Gastrocnemius medialis (tissue), 4 donors: ENCODE data around the gene ASAP2. TPM values are rescaled to one million over a fixed set of nuclear protein-coding genes. Genes with fewer than 3 reads are reported as not detected.

Experiments used
- ATAC-seq, 2 donors: fragments of 150-250 bp; one replicate each; pipeline ENCODE4 v1.9.1; 2016
- DNase-seq, 2 donors: peaks; one replicate each; pipeline ENCODE4 v3.0.0-alpha.2; 2019
- H3K27ac ChIP-seq, 4 donors: fragments of 200-600 bp; sonication (generic); 1 replicate in 1 of 4; 2 replicates in 3 of 4; pipeline ENCODE4 v1.5.1; 2016 to 2018; ENCODE audit warnings: mild to moderate bottlenecking in 2 of 4, moderate library complexity in 1 of 4
- H3K27me3 ChIP-seq, 3 donors: fragments of 200-600 bp; sonication (generic) in 2 of 3; 1 replicate in 1 of 3; 2 replicates in 2 of 3; pipeline versions ENCODE4 v1.5.1 to v1.6.0; 2016 to 2019; ENCODE audit warnings: mild to moderate bottlenecking in 1 of 3, moderate library complexity in 1 of 3
- H3K36me3 ChIP-seq, 2 donors: fragments of 200-600 bp; sonication (generic) in 1 of 2; one replicate each; pipeline ENCODE4 v1.5.1; 2017 to 2018
- H3K4me1 ChIP-seq, 2 donors: fragments of 200-600 bp; sonication (generic) in 1 of 2; one replicate each; pipeline ENCODE4 v1.5.1; 2016 to 2017; ENCODE audit warnings: mild to moderate bottlenecking in 2 of 2
- H3K4me3 ChIP-seq, 4 donors: fragments of 200-600 bp; sonication (generic) in 3 of 4; 1 replicate in 1 of 4; 2 replicates in 3 of 4; pipeline ENCODE4 v1.5.1; 2016 to 2019; ENCODE audit warnings: mild to moderate bottlenecking in 2 of 4
- H3K9me3 ChIP-seq, 3 donors: fragments of 200-600 bp; sonication (generic) in 2 of 3; 1 replicate in 1 of 3; 2 replicates in 2 of 3; pipeline ENCODE4 v1.5.1; 2016 to 2019
- CTCF ChIP-seq, 5 experiments: fragments of 450-650 bp in 3 of 5; fragments of 200-600 bp in 2 of 5; sonication (generic) in 2 of 5; IDR thresholded peaks in 4 of 5; conservative IDR thresholded peaks in 1 of 5; 1 replicate in 4 of 5; 2 replicates in 1 of 5; pipeline ENCODE4 v1.5.1; 2016 to 2019; ENCODE audit warnings: antibody characterized with exemption in 5 of 5, mild to moderate bottlenecking in 3 of 5, moderate library complexity in 3 of 5
- POLR2A ChIP-seq, 2 donors: fragments of 450-650 bp; IDR thresholded peaks; one replicate each; pipeline ENCODE4 v1.6.1; 2017; ENCODE audit warnings: antibody characterized with exemption in 2 of 2, mild to moderate bottlenecking in 2 of 2, moderate library complexity in 2 of 2
- in situ Hi-C, 4 donors: fragments of 200-750 bp; cut with MboI; loops; one replicate each; pipeline versions ENCODE4 v1.15.0 to v1.8.0; 2017; ENCODE audit warnings: low sequenced_read_pairs in 4 of 4
- intact Hi-C: fragments of 100-400 bp; cut with DNase I; formaldehyde crosslinking; loops from one replicate; pipeline ENCODE4 v1.15.1; 2023; ENCODE audit warnings: low total_unique reads
- total RNA-seq, 4 donors: library from RNA; depleted of rRNA; stranded (reverse); fragments of >200 nt; gene quantifications; one replicate each; pipeline versions ENCODE4 v1.1.0 to v1.2.3, GENCODE V29; 2016

ASAP2 gene
- total RNA-seq, 4 donors from 2014 or later = 1.9 to 4.0 (median 3.4) TPM

DNA sequence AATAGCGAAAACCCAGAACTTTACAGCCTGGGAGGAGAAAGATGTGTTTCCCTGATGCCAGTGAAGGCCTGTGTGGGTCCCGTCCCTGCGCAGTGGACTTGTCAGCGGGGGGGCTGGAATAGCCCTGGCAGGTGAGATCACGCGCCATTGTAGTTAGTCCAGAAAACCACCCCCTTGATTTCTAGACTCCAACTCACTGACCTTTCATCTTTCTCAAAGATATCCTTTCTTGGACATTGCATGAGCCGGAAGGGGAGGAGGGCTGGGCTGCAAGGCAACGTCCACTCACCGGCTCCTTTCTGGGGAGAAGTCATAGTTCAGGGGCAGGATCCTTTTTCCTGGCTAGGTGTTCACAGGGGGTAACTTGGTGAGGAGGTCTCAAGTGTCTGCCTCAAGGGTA, 22.3 kb upstream of the ASAP2 start:
- no peak overlapping the region for H3K4me3 ChIP-seq
- in situ Hi-C loops (no loop called here), intact Hi-C loops (no loop called here)
- no peaks in the 10 kb centered on the region for H3K27me3 ChIP-seq
- ATAC-seq (no peak), DNase-seq (no peak)
- no peak for TF ChIP-seq CTCF (IDR thresholded peaks at IDR 0.05 in 4 of 5, conservative IDR thresholded peaks at IDR 0.05 in 1 of 5)
- TF ChIP-seq POLR2A (IDR thresholded peaks at IDR 0.05) = no peak
- H3K4me1 ChIP-seq = no peaks in the 10 kb centered on the region
- no peaks in the 10 kb centered on the region for H3K36me3 ChIP-seq
- no peak overlapping the region for H3K27ac ChIP-seq
- no peaks in the 10 kb centered on the region for H3K9me3 ChIP-seq

- intact Hi-C loops = no loop called here
- no peak for ATAC-seq
- in situ Hi-C loops = no loop called here
- no peaks in the 10 kb centered on the region for H3K36me3 ChIP-seq
- DNase-seq = no peak
- H3K4me1 ChIP-seq = peaks cover 8 to 14% of the 10 kb centered on the region in 2 donors
- TF ChIP-seq POLR2A (IDR thresholded peaks at IDR 0.05) = no peak
- TF ChIP-seq CTCF (IDR thresholded peaks at IDR 0.05 in 4 of 5, conservative IDR thresholded peaks at IDR 0.05 in 1 of 5) = no peak
- H3K27ac ChIP-seq = no peak overlapping the region
- H3K27me3 ChIP-seq = no peaks in the 10 kb centered on the region
- H3K9me3 ChIP-seq = no peaks in the 10 kb centered on the region
- no peak overlapping the region for H3K4me3 ChIP-seq
Measured at GRCh38 chr2:9187620-9188214, 18.9 kb upstream of the ASAP2 start.

- in situ Hi-C loops = no loop called here
- no peak overlapping the region for H3K4me3 ChIP-seq
- no peaks in the 10 kb centered on the region for H3K9me3 ChIP-seq
- no peak overlapping the region for H3K27ac ChIP-seq
- H3K36me3 ChIP-seq = no peaks in the 10 kb centered on the region
- peaks cover 8 to 14% of the 10 kb centered on the region in 2 donors for H3K4me1 ChIP-seq
- intact Hi-C loops = no loop called here
- ATAC-seq (no peak), DNase-seq (no peak)
- H3K27me3 ChIP-seq = no peaks in the 10 kb centered on the region
- TF ChIP-seq CTCF (IDR thresholded peaks at IDR 0.05 in 4 of 5, conservative IDR thresholded peaks at IDR 0.05 in 1 of 5) (no peak), POLR2A (IDR thresholded peaks at IDR 0.05) (no peak)
Measured at GRCh38 chr2:9188823-9189222, 17.8 kb upstream of the ASAP2 start.

GRCh38 chr2:9189901-9190300, 16.7 kb upstream of the ASAP2 start:
- intact Hi-C loops (no loop called here), in situ Hi-C loops (no loop called here)
- no peak for DNase-seq
- H3K27ac ChIP-seq = no peak overlapping the region
- H3K4me3 ChIP-seq = no peak overlapping the region
- TF ChIP-seq CTCF (IDR thresholded peaks at IDR 0.05 in 4 of 5, conservative IDR thresholded peaks at IDR 0.05 in 1 of 5) = no peak
- TF ChIP-seq POLR2A (IDR thresholded peaks at IDR 0.05) = no peak
- H3K36me3 ChIP-seq = no peaks in the 10 kb centered on the region
- no peaks in the 10 kb centered on the region for H3K9me3 ChIP-seq
- no peak for ATAC-seq
- peaks cover 8 to 14% of the 10 kb centered on the region in 2 donors for H3K4me1 ChIP-seq
- no peaks in the 10 kb centered on the region for H3K27me3 ChIP-seq

DNA sequence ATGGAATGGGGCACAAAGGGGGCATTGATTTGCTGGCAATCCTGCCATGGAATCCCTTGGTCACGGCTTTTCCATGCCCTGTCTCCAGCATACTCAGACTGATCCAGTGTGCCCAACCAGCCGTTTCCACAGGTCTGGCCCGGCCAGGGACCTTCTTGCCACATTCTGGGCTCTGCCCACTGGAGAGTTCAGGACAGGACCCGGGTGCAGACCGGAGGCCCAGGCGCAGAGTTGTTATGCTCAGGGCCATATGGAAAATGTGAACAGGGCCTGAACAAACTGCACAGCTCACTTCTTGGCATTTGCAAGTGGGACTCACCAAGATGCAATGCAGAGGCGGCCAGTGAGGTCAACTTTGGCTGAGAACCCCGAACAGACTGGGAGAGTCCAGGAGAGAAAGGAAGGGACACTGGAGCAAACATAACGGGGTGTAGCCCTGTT, 15.6 kb upstream of the ASAP2 start:
- TF ChIP-seq POLR2A (IDR thresholded peaks at IDR 0.05) (no peak), CTCF (IDR thresholded peaks at IDR 0.05 in 4 of 5, conservative IDR thresholded peaks at IDR 0.05 in 1 of 5) (no peak)
- Histone ChIP-seq H3K4me1 (peaks cover 8 to 14% of the 10 kb centered on the region in 2 donors), H3K27me3 (no peaks in the 10 kb centered on the region), H3K27ac (peak overlapping the region; percentile 38 to 69 (median 57)), H3K36me3 (no peaks in the 10 kb centered on the region), H3K9me3 (no peaks in the 10 kb centered on the region), H3K4me3 (no peak overlapping the region)
- peak in 1 of 2 donors; percentile 48 for DNase-seq
- intact Hi-C loops (no loop called here), in situ Hi-C loops (no loop called here)
- ATAC-seq = peak; percentile 51 to 63
